ENCODE measurements around the gene SEPHS2. TPM values are rescaled to one million over a fixed set of nuclear protein-coding genes. Genes with fewer than 3 reads are reported as not detected.

The SEPHS2 gene
- 10 to 100 TPM; 25.0 to 32.3 (median 25.3) TPM for total RNA-seq
- polyA plus RNA-seq: 100 to 1,000 TPM in 2 of 3 donors, 10 to 100 TPM in 1; 80.5 to 213 (median 175) TPM

GRCh38 chr16:30445408-30446202 lies at the start of gene SEPHS2:
Gene SEPHS2 (minus strand): TSS chr16:30445874. CDS start chr16:30445727, 147 bp downstream.
- 0 to 1% methylated on average over 59 of the region's 59 CpGs for WGBS, 2 donors
- peak within 1 kb of the TSS; percentile 90 to 99 (median 96) for H3K27ac ChIP-seq
- TF ChIP-seq EP300 (IDR thresholded peaks at IDR 0.05) (no peak), POLR2A (IDR thresholded peaks at IDR 0.05) (peak; percentile 65 to 84), POLR2AphosphoS5 (IDR thresholded peaks at IDR 0.05) (peak; percentile 82 to 94 (median 87)), CTCF (IDR thresholded peaks at IDR 0.05) (peak in 3 of 4 experiments; percentile 30 to 39 (median 37))
- DNase-seq: peak; percentile 99
- peaks cover 0 to 22% (median 14%) of the 10 kb centered on the region in 4 donors for H3K4me1 ChIP-seq
- intact Hi-C loops (cut with DNase I): loop anchor here (5.0 kb wide), 1 partner anchor 82 kb away; the partner anchor contains the start of gene ZNF768
- no peaks in the 10 kb centered on the region for H3K9me3 ChIP-seq
- no peaks in the 10 kb centered on the region for H3K27me3 ChIP-seq
- peak within 1 kb of the TSS; percentile 69 to 99 (median 80) for H3K4me3 ChIP-seq
- peaks cover 0 to 19% (median 0%) of the 10 kb centered on the region in 4 donors for H3K36me3 ChIP-seq

GRCh38 chr16:30494709-30495108 lies 49.0 kb upstream of the SEPHS2 start:
- H3K4me1 ChIP-seq: no peaks in the 10 kb centered on the region
- intact Hi-C loops (cut with DNase I): no loop called here
- 77 to 78% methylated on average over 12 of the region's 12 CpGs for WGBS, 2 donors
- no peak overlapping the region for H3K27ac ChIP-seq
- no peak overlapping the region for H3K4me3 ChIP-seq
- no peak for TF ChIP-seq EP300 (IDR thresholded peaks at IDR 0.05)
- TF ChIP-seq POLR2AphosphoS5 (IDR thresholded peaks at IDR 0.05): no peak
- TF ChIP-seq CTCF (IDR thresholded peaks at IDR 0.05): no peak
- no peak for DNase-seq
- H3K36me3 ChIP-seq: no peaks in the 10 kb centered on the region
- H3K9me3 ChIP-seq: no peaks in the 10 kb centered on the region
- H3K27me3 ChIP-seq: peaks cover 0 to 8% (median 0%) of the 10 kb centered on the region in 3 donors

GRCh38 chr16:30493941-30494488 lies 48.3 kb upstream of the SEPHS2 start:
- H3K4me1 ChIP-seq: no peaks in the 10 kb centered on the region
- no peak for DNase-seq
- WGBS, 2 donors: 88 to 90% methylated on average over 11 of the region's 11 CpGs
- intact Hi-C loops (cut with DNase I): no loop called here
- H3K36me3 ChIP-seq: no peaks in the 10 kb centered on the region
- no peak for TF ChIP-seq CTCF (IDR thresholded peaks at IDR 0.05)
- TF ChIP-seq POLR2AphosphoS5 (IDR thresholded peaks at IDR 0.05): no peak
- TF ChIP-seq POLR2A (IDR thresholded peaks at IDR 0.05): no peak
- no peak for TF ChIP-seq EP300 (IDR thresholded peaks at IDR 0.05)
- peaks cover 0 to 8% (median 0%) of the 10 kb centered on the region in 3 donors for H3K27me3 ChIP-seq
- H3K9me3 ChIP-seq: no peaks in the 10 kb centered on the region
- no peak overlapping the region for H3K27ac ChIP-seq
- H3K4me3 ChIP-seq: no peak overlapping the region

GRCh38 chr16:30491744-30492308 lies 46.2 kb upstream of the SEPHS2 start:
- DNase-seq: no peak
- Histone ChIP-seq H3K4me3 (no peak overlapping the region), H3K4me1 (no peaks in the 10 kb centered on the region), H3K27ac (no peak overlapping the region), H3K27me3 (peaks cover 0 to 13% (median 0%) of the 10 kb centered on the region in 3 donors), H3K9me3 (no peaks in the 10 kb centered on the region), H3K36me3 (no peaks in the 10 kb centered on the region)
- WGBS, 2 donors: 59 to 63% methylated on average over 6 of the region's 6 CpGs
- no peak for TF ChIP-seq POLR2AphosphoS5 (IDR thresholded peaks at IDR 0.05)
- TF ChIP-seq POLR2A (IDR thresholded peaks at IDR 0.05): no peak
- TF ChIP-seq EP300 (IDR thresholded peaks at IDR 0.05): no peak
- TF ChIP-seq CTCF (IDR thresholded peaks at IDR 0.05): no peak
- intact Hi-C loops (cut with DNase I): no loop called here
